ENCODE data around the gene AREG.

DNA sequence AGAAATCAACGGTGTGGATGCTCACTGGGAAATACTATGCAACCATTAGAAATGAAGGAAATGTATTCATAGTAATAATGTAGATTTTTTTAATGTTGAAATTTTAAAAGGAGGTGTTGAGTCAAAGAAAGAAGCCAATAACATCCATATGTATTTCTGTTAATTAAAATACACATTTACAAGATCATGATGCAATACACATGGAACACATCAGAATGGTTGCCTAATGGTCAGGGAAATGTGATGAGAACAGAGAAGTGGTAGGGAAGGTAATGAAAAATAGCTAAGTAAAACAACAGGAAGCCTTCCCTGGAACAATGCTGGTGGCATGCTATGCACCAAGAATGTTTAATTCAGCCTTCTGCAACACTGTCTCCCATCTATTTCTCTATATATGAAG, 18.2 kb downstream of the AREG start:
- no peak for TF ChIP-seq L3MBTL2 (conservative IDR thresholded peaks at IDR 0.05)
- TF ChIP-seq FOXM1 (IDR thresholded peaks at IDR 0.05; ENCODE audit: borderline replicate concordance), result no peak
- TF ChIP-seq SUZ12 (IDR thresholded peaks at IDR 0.05), result no peak
- TF ChIP-seq CTBP1 (IDR thresholded peaks at IDR 0.05; ENCODE audit: borderline replicate concordance), result no peak
- no peak for TF ChIP-seq ELF4 (IDR thresholded peaks at IDR 0.05)
- TF ChIP-seq LEF1 (IDR thresholded peaks at IDR 0.05; ENCODE audit: borderline replicate concordance), result no peak
- no peak for TF ChIP-seq FOXK2 (IDR thresholded peaks at IDR 0.05)
- TF ChIP-seq HDGF (IDR thresholded peaks at IDR 0.05; ENCODE audit: borderline replicate concordance), result no peak
- no peak for TF ChIP-seq SP1 (IDR thresholded peaks at IDR 0.05)
- no peak for TF ChIP-seq ARNT (IDR thresholded peaks at IDR 0.05)
- TF ChIP-seq TARDBP (IDR thresholded peaks at IDR 0.05), result no peak
